Endothelial cell (in vitro differentiated cells): ENCODE data around the gene EPHB1. TPM values are rescaled to one million over a fixed set of nuclear protein-coding genes. Genes with fewer than 3 reads are reported as not detected.

Source experiments
- DNase-seq: peaks from one replicate; pipeline ENCODE4 v3.0.0; 2021; ENCODE audit warnings: low spot score
- H3K27ac Mint-ChIP-seq: one replicate; pipeline ENCODE4 v1.8.0; 2021; ENCODE audit warnings: mixed read lengths, inconsistent platforms; ENCODE audit not compliant: unreplicated experiment
- H3K27me3 Mint-ChIP-seq: one replicate; pipeline ENCODE4 v1.8.0; 2021; ENCODE audit warnings: mild to moderate bottlenecking, moderate library complexity, mixed read lengths, inconsistent platforms; ENCODE audit not compliant: unreplicated experiment
- H3K36me3 Mint-ChIP-seq: one replicate; pipeline ENCODE4 v1.8.0; 2021; ENCODE audit warnings: mild to moderate bottlenecking, low read depth, mixed read lengths, inconsistent platforms; ENCODE audit not compliant: unreplicated experiment
- H3K4me1 Mint-ChIP-seq: one replicate; pipeline ENCODE4 v1.8.0; 2021; ENCODE audit warnings: mild to moderate bottlenecking, mixed read lengths, inconsistent platforms; ENCODE audit not compliant: unreplicated experiment
- H3K4me3 Mint-ChIP-seq: one replicate; pipeline ENCODE4 v1.8.0; 2021; ENCODE audit warnings: mild to moderate bottlenecking, mixed read lengths, inconsistent platforms; ENCODE audit not compliant: unreplicated experiment
- H3K9me3 Mint-ChIP-seq: one replicate; pipeline ENCODE4 v1.8.0; 2021; ENCODE audit warnings: mixed read lengths, inconsistent platforms; ENCODE audit not compliant: unreplicated experiment
- total RNA-seq: library from RNA; stranded (reverse); fragmentation: NEBNext Ultra II Directional; extraction: Animal tissue kit (Norgen Biotek cat#: 25700); gene quantifications from one replicate; pipeline ENCODE4 v1.2.1, GENCODE V29; 2021; ENCODE audit not compliant: unreplicated experiment
- TF ChIP-seq, protein P1 (sequence below): fragments of 200-600 bp; sonication (generic); IDR thresholded peaks from one replicate; pipeline ENCODE4 v1.5.0; 2021; ENCODE audit warnings: antibody characterized with exemption; ENCODE audit not compliant: unreplicated experiment

The EPHB1 gene
- total RNA-seq, 1 donor from 2014 or later, result 5.7 TPM

DNA sequence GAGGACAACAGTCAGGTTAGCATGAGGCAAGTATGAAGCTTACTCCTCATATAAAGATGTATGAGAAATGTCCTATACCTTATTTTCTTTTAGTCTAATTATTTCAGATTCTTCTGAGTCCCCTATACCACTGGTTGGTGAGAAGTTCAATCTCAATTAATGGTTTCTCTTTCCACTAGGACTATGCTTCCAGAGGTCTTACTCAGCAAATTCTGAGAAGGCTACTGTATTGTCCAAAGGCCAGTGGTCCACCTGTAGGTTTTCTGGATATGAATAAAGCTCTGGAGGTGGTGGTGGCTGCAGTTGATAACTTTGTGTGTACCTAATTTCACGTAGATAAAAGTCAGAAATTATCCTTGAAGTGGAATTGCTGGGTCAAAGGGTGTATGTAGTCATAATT, 149.4 kb downstream of the EPHB1 start:
- no peak overlapping the region for H3K4me3 Mint-ChIP-seq
- H3K27me3 Mint-ChIP-seq, result peaks cover 2% of the 10 kb centered on the region
- no peaks in the 10 kb centered on the region for H3K36me3 Mint-ChIP-seq
- DNase-seq, result no peak
- H3K9me3 Mint-ChIP-seq, result no peaks in the 10 kb centered on the region
- TF ChIP-seq, protein P1, sequence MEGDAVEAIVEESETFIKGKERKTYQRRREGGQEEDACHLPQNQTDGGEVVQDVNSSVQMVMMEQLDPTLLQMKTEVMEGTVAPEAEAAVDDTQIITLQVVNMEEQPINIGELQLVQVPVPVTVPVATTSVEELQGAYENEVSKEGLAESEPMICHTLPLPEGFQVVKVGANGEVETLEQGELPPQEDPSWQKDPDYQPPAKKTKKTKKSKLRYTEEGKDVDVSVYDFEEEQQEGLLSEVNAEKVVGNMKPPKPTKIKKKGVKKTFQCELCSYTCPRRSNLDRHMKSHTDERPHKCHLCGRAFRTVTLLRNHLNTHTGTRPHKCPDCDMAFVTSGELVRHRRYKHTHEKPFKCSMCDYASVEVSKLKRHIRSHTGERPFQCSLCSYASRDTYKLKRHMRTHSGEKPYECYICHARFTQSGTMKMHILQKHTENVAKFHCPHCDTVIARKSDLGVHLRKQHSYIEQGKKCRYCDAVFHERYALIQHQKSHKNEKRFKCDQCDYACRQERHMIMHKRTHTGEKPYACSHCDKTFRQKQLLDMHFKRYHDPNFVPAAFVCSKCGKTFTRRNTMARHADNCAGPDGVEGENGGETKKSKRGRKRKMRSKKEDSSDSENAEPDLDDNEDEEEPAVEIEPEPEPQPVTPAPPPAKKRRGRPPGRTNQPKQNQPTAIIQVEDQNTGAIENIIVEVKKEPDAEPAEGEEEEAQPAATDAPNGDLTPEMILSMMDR, result no peak
- no peaks in the 10 kb centered on the region for H3K4me1 Mint-ChIP-seq
- H3K27ac Mint-ChIP-seq, result no peak overlapping the region

GRCh38 chr3:134949150-134949549, 154.1 kb downstream of the EPHB1 start:
- TF ChIP-seq, protein P1, result no peak
- Mint-ChIP-seq H3K36me3 (peaks cover 27% of the 10 kb centered on the region), H3K4me1 (no peaks in the 10 kb centered on the region), H3K27me3 (no peaks in the 10 kb centered on the region), H3K4me3 (no peak overlapping the region), H3K27ac (no peak overlapping the region), H3K9me3 (peaks cover 5% of the 10 kb centered on the region)
- no peak for DNase-seq

DNA sequence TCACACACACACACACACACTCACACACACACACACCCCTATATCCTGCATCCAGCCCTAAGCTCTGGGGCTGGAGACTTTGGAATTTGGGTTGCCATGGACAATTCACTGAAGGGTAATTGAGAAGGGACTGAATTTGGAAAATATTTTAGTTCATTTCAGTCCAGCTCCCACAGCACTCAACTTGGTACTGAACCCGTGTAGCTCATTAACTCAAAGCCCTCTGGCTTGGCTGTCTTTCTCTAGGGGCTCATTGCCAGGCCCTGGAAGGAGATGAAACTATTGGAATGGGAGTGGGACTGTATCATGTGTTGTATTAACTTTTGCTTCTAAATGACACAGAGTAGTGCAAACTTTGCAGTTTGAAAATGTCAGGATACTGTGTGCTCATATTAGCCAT, 157.3 kb downstream of the EPHB1 start:
- Mint-ChIP-seq H3K36me3 (peaks cover 27% of the 10 kb centered on the region), H3K4me1 (no peaks in the 10 kb centered on the region), H3K4me3 (no peak overlapping the region), H3K9me3 (peaks cover 5% of the 10 kb centered on the region), H3K27ac (no peak overlapping the region), H3K27me3 (no peaks in the 10 kb centered on the region)
- no peak for DNase-seq
- TF ChIP-seq, protein P1, result no peak

- peaks cover 20% of the 10 kb centered on the region for H3K36me3 Mint-ChIP-seq
- peaks cover 2% of the 10 kb centered on the region for H3K27me3 Mint-ChIP-seq
- no peaks in the 10 kb centered on the region for H3K4me1 Mint-ChIP-seq
- H3K27ac Mint-ChIP-seq, result no peak overlapping the region
- DNase-seq, result no peak
- peaks cover under 1% of the 10 kb centered on the region for H3K9me3 Mint-ChIP-seq
- H3K4me3 Mint-ChIP-seq, result no peak overlapping the region
- TF ChIP-seq, protein P1, result no peak
Observed at GRCh38 chr3:134955874-134956273, 160.8 kb downstream of the EPHB1 start.

- H3K4me1 Mint-ChIP-seq, result no peaks in the 10 kb centered on the region
- no peak overlapping the region for H3K4me3 Mint-ChIP-seq
- peaks cover 2% of the 10 kb centered on the region for H3K27me3 Mint-ChIP-seq
- H3K36me3 Mint-ChIP-seq, result peaks cover 15% of the 10 kb centered on the region
- no peaks in the 10 kb centered on the region for H3K9me3 Mint-ChIP-seq
- no peak overlapping the region for H3K27ac Mint-ChIP-seq
- DNase-seq, result no peak
- TF ChIP-seq, protein P1, result no peak
Observed at GRCh38 chr3:134956395-134956794, 161.3 kb downstream of the EPHB1 start.
